ENCODE data around the gene ERBIN.

- no peak for TF ChIP-seq CTCF (IDR thresholded peaks at IDR 0.05; ENCODE audit: low read depth, low read length, poor library complexity, severe bottlenecking)
- TF ChIP-seq EZH2phosphoT487 (IDR thresholded peaks at IDR 0.05; ENCODE audit: borderline replicate concordance, low read length), result no peak
These were observed 196.1 kb downstream of the ERBIN start for GRCh38 chr5:66122379-66123034.
